HepG2 (cell line): ENCODE data around the gene INO80B. TPM values are rescaled to one million over a fixed set of nuclear protein-coding genes. Genes with fewer than 3 reads are reported as not detected.
A peak's percentile ranks its signal among the peaks of the same experiment; 100 is the strongest.

Experiments
- CEBPG ChIP-seq: IDR thresholded peaks from 2 replicates; pipeline ENCODE4 v1.6.1; 2016
- HNF4G ChIP-seq, 2 experiments: sonication (generic) in 1 of 2; formaldehyde crosslinking in 1 of 2; IDR thresholded peaks; 2 replicates each; pipeline versions ENCODE4 v1.4.0 to v1.6.1; 2011 to 2020; ENCODE audit warnings: borderline replicate concordance in 2 of 2, low read depth in 2 of 2, mild to moderate bottlenecking in 2 of 2, low read length in 1 of 2, missing genetic modification reagents in 1 of 2, moderate library complexity in 1 of 2
- HNRNPL ChIP-seq: fragments of 200-400 bp; formaldehyde crosslinking; IDR thresholded peaks from 2 replicates; pipeline ENCODE4 v1.6.1; 2017; ENCODE audit warnings: mild to moderate bottlenecking, low read depth, low read length
- IKZF1 ChIP-seq: fragments of 450-650 bp; IDR thresholded peaks from 2 replicates; pipeline ENCODE4 v1.7.1; 2016
- MEIS1 ChIP-seq: sonication (generic); formaldehyde crosslinking; IDR thresholded peaks from 2 replicates; pipeline ENCODE4 v1.9.0; 2021; ENCODE audit warnings: mild to moderate bottlenecking, missing genetic modification reagents, moderate library complexity, borderline replicate concordance
- MXD1 ChIP-seq: sonication (generic); formaldehyde crosslinking; IDR thresholded peaks from 2 replicates; pipeline ENCODE4 v1.4.0; 2020; ENCODE audit warnings: mild to moderate bottlenecking, missing genetic modification reagents
- NR3C1 ChIP-seq: sonication (generic); formaldehyde crosslinking; IDR thresholded peaks from 2 replicates; pipeline ENCODE4 v1.4.0; 2020; ENCODE audit warnings: missing genetic modification reagents
- RAD21 ChIP-seq: fragments of 450-650 bp; formaldehyde crosslinking; IDR thresholded peaks from 2 replicates; pipeline ENCODE4 v1.5.0; 2020; ENCODE audit warnings: mild to moderate bottlenecking
- SOX13 ChIP-seq, 3 experiments: fragments of 450-650 bp in 1 of 3; sonication (generic) in 1 of 3; formaldehyde crosslinking in 1 of 3; IDR thresholded peaks in 2 of 3; conservative IDR thresholded peaks in 1 of 3; 2 replicates each; pipeline versions ENCODE4 v1.5.0 to v1.6.1; 2016 to 2020; ENCODE audit warnings: antibody characterized with exemption in 1 of 3, mild to moderate bottlenecking in 1 of 3, missing compliant biosample characterization in 1 of 3, missing genetic modification reagents in 1 of 3, moderate library complexity in 1 of 3
- SOX6 ChIP-seq, 2 experiments: fragments of 450-650 bp in 1 of 2; sonication (generic) in 1 of 2; formaldehyde crosslinking in 1 of 2; IDR thresholded peaks; 2 replicates each; pipeline versions ENCODE4 v1.4.0 to v1.6.1; 2017 to 2020; ENCODE audit warnings: antibody characterized with exemption in 1 of 2, mild to moderate bottlenecking in 1 of 2, missing genetic modification reagents in 1 of 2
- TFDP2 ChIP-seq: sonication (generic); formaldehyde crosslinking; IDR thresholded peaks from 2 replicates; pipeline ENCODE4 v1.4.0; 2020; ENCODE audit warnings: missing genetic modification reagents
- U2AF1 ChIP-seq: fragments of 200-400 bp; formaldehyde crosslinking; optimal IDR thresholded peaks from 2 replicates; pipeline ENCODE3; 2017; ENCODE audit warnings: mild to moderate bottlenecking, low read depth, low read length
- ZBTB37 ChIP-seq: sonication (generic); formaldehyde crosslinking; IDR thresholded peaks from 2 replicates; pipeline ENCODE4 v1.4.0; 2020; ENCODE audit warnings: mild to moderate bottlenecking, missing genetic modification reagents
- ZNF253 ChIP-seq: sonication (generic); formaldehyde crosslinking; IDR thresholded peaks from 2 replicates; pipeline ENCODE4 v1.8.0; 2022; ENCODE audit warnings: mild to moderate bottlenecking, missing genetic modification reagents, borderline replicate concordance
- ZNF264 ChIP-seq: sonication (generic); formaldehyde crosslinking; IDR thresholded peaks from 2 replicates; pipeline ENCODE4 v1.4.0; 2020; ENCODE audit warnings: missing genetic modification reagents
- ZNF576 ChIP-seq: sonication (generic); formaldehyde crosslinking; IDR thresholded peaks from 2 replicates; pipeline ENCODE4 v1.4.0; 2020; ENCODE audit warnings: mild to moderate bottlenecking, missing genetic modification reagents
- ZNF747 ChIP-seq: sonication (generic); formaldehyde crosslinking; IDR thresholded peaks from 2 replicates; pipeline ENCODE4 v1.8.1; 2023; ENCODE audit warnings: missing genetic modification reagents, mild to moderate bottlenecking, borderline replicate concordance
- ZNF776 ChIP-seq: sonication (generic); formaldehyde crosslinking; IDR thresholded peaks from 2 replicates; pipeline ENCODE4 v1.4.0; 2020; ENCODE audit warnings: mild to moderate bottlenecking, missing genetic modification reagents
- ZNF816 ChIP-seq: sonication (generic); formaldehyde crosslinking; IDR thresholded peaks from 2 replicates; pipeline ENCODE4 v1.8.0; 2022; ENCODE audit warnings: missing genetic modification reagents, mild to moderate bottlenecking, borderline replicate concordance
- ZSCAN25 ChIP-seq: sonication (generic); formaldehyde crosslinking; IDR thresholded peaks from 2 replicates; pipeline ENCODE4 v1.8.0; 2022; ENCODE audit warnings: mild to moderate bottlenecking, missing genetic modification reagents
- polyA plus RNA-seq, 8 experiments: library from polyadenylated mRNA; depleted of rRNA in 3 of 8; stranded (reverse) in 7 of 8; unstranded in 1 of 8; fragments of >200 nt; fragmentation: Illumina TruSeq in 4 of 8; extraction: Trizol in 4 of 8; gene quantifications; 2 replicates each; pipeline versions ENCODE4 v1.2.1 to v1.2.3, GENCODE V29; 2011 to 2016; ENCODE audit warnings: low read depth in 4 of 8, missing spikeins in 1 of 8, mixed read lengths in 1 of 8; ENCODE audit not compliant: insufficient read depth in 1 of 8
- total RNA-seq, 5 experiments: library from RNA; depleted of rRNA; stranded (reverse); fragments of >200 nt; fragmentation: Illumina TruSeq; extraction: Trizol; gene quantifications; 2 replicates each; pipeline ENCODE4 v1.2.3, GENCODE V29; 2016; ENCODE audit warnings: low read depth in 1 of 5
- TF ChIP-seq, protein P1 (sequence below): sonication (generic); formaldehyde crosslinking; IDR thresholded peaks from 2 replicates; pipeline ENCODE4 v1.5.1; 2020; ENCODE audit warnings: mild to moderate bottlenecking, missing genetic modification reagents, borderline replicate concordance
- TF ChIP-seq, protein P2 (sequence below): sonication (generic); formaldehyde crosslinking; IDR thresholded peaks from 2 replicates; pipeline ENCODE4 v1.4.0; 2020; ENCODE audit warnings: missing genetic modification reagents

The INO80B gene
- total and polyA plus RNA-seq, 2 of the 13 experiments (the other 11 are each of a cell fraction or from before 2014, with no cell fraction given): 6.2 to 14.5 TPM

DNA sequence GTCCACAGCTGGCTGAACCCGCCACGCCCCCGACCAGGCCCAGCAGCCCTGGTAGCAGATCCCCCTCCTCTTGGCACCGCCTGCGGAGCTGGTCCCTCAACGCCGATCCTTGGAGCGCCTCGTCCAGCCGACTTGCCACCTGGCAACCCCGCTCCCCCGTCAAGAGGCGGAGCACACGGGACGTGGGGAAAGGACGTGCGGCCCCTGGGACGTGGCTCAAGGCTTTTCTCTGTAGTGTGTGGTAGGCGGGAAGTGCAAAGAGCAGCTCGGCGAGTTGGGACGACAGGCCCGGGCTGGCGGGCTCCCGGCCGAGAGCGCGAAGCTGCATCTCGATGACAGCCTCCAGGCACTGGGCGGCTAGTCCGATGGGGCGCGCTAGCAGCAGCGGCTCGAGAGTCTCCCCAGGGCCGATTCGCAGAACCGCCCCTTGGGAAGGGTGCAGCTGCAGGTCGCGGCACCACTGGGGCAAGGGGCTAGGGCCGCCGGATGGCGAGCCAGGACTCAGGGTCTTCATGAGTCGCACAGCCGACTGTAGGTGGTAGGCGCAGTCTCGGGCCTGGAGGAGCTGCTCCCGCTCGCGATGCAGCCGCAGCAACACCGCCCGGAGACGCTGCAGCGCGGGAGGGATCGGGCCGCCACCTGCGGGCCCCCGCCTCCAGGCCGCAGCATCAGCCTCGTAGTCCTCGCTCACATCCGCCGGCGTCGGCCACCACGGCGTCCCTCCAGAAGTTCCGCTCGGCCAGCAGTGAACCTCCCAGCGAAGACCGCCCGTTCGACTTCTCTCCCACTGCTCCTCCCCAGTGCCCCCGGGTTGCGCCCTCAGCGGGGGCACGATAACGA lies 27.3 kb downstream of the INO80B start (continued):
- TF ChIP-seq, protein P1, sequence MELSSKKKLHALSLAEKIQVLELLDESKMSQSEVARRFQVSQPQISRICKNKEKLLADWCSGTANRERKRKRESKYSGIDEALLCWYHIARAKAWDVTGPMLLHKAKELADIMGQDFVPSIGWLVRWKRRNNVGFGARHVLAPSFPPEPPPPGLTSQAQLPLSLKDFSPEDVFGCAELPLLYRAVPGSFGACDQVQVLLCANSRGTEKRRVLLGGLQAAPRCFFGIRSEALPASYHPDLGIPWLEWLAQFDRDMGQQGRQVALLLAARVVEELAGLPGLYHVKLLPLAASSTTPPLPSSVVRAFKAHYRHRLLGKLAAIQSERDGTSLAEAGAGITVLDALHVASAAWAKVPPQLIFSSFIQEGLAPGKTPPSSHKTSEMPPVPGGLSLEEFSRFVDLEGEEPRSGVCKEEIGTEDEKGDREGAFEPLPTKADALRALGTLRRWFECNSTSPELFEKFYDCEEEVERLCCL (CRISPR knock-in tag): peak; percentile 60; the same call in 1 of the 2 replicates
- no peak; the same call in 1 of the 2 replicates for TF ChIP-seq MEIS1 (CRISPR knock-in tag)
- TF ChIP-seq ZNF747: peak; percentile 48; the same call in 1 of the 2 replicates
- peak; percentile 87 for TF ChIP-seq TFDP2 (CRISPR knock-in tag)
- TF ChIP-seq ZNF264: 0 out of 2 replicates have a peak, but pooled peaks have one; percentile 39
- no peak for TF ChIP-seq ZNF816 (CRISPR knock-in tag)
- TF ChIP-seq ZNF776: peak; percentile 73; the same call in 1 of the 2 replicates
- TF ChIP-seq ZNF253 (CRISPR knock-in tag): no peak
- TF ChIP-seq ZSCAN25: peak; percentile 53; the same call in 1 of the 2 replicates
- peak; percentile 90 for TF ChIP-seq MXD1
- TF ChIP-seq HNRNPL: 0 out of 2 replicates have a peak, but pooled peaks have one; percentile 50
- no peak for TF ChIP-seq HNF4G (IDR thresholded peaks at IDR 0.05; ENCODE audit: borderline replicate concordance, low read depth, low read length)
- TF ChIP-seq HNF4G (CRISPR knock-in tag; IDR thresholded peaks at IDR 0.05; ENCODE audit: borderline replicate concordance, low read depth): peak; percentile 25; the same call in 1 of the 2 replicates
- no peak for TF ChIP-seq SOX6 (IDR thresholded peaks at IDR 0.05)
- TF ChIP-seq SOX6 (CRISPR knock-in tag; IDR thresholded peaks at IDR 0.05): no peak; the same call in 1 of the 2 replicates
- TF ChIP-seq, protein P2, sequence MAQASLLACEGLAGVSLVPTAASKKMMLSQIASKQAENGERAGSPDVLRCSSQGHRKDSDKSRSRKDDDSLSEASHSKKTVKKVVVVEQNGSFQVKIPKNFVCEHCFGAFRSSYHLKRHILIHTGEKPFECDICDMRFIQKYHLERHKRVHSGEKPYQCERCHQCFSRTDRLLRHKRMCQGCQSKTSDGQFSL: 0 out of 2 replicates have a peak, but pooled peaks have one; percentile 62
- TF ChIP-seq CEBPG (CRISPR knock-in tag): no peak; the same call in 1 of the 2 replicates
- no peak for TF ChIP-seq SOX13 (IDR thresholded peaks at IDR 0.05)
- TF ChIP-seq SOX13 (CRISPR knock-in tag; conservative IDR thresholded peaks at IDR 0.05 in 1 of 2, IDR thresholded peaks at IDR 0.05 in 1 of 2): 0 out of 4 replicates have a peak, but pooled peaks of 1 of the 2 experiments have one; percentile 21
- TF ChIP-seq ZBTB37 (CRISPR knock-in tag): no peak
- no peak for TF ChIP-seq IKZF1
- no peak for TF ChIP-seq NR3C1 (CRISPR knock-in tag)
- TF ChIP-seq ZNF576 (CRISPR knock-in tag): peak; percentile 93
- no peak for TF ChIP-seq U2AF1
- peak; percentile 24; the same call in 1 of the 2 replicates for TF ChIP-seq RAD21
